Measurements from ENCODE around the gene SLC37A4. TPM values are rescaled to one million over a fixed set of nuclear protein-coding genes. Genes with fewer than 3 reads are reported as not detected.

The SLC37A4 gene
- total and polyA plus RNA-seq, 2 of the 8 experiments (the other 6 are each of a cell fraction or from before 2014, with no cell fraction given) = 35.1 to 91.9 TPM

DNA sequence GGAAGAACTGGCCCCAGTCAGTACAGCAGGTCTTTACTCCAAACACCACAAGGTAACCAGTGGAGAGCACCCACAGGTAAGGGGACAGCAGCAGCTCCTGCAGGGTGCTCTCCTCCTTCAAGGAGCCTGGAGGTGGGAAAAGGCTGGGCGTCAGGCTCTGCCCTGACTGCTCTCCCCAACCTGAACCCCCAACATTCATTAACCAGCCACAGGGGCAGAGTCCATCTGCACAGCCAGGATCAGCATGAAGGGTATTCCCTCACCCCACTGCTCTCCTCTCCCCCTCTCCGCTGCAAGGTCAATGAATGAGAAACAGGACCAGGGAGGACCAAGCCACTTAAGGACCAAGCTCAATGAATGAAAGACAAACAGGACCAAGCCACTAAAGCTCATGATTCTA, 3.7 kb downstream of the SLC37A4 start:
- H4K8ac ChIP-seq (ENCODE audit: extremely low read depth, insufficient read depth, low read length) = 0 out of 2 replicates have a peak overlapping the region, but pooled peaks have one; percentile 58
- no peak overlapping the region for H2BK120ac ChIP-seq (replicated peaks; ENCODE audit: low read depth, low read length)
- no peak overlapping the region for H4K5ac ChIP-seq (ENCODE audit: insufficient read length, low read depth, low read length)
- H3K14ac ChIP-seq (ENCODE audit: insufficient read length) = no peak overlapping the region
- peaks cover 0 to 19% of the 10 kb centered on the region in 2 experiments; a peak in 1 of 4 replicates for H3K79me2 ChIP-seq (ENCODE audit: control insufficient read depth in 1 of 2, insufficient read depth in 2 of 2, low read length in 2 of 2)
- H3K18ac ChIP-seq (ENCODE audit: extremely low read depth, low read length) = no peak overlapping the region
- H2BK5ac ChIP-seq (ENCODE audit: low read depth, low read length) = no peak overlapping the region; the same call in 1 of the 2 replicates
- FAIRE-seq (no peak), DNase-seq (ENCODE audit: low read depth in 1 of 2, low spot score in 2 of 2) (no peak)
- H2BK20ac ChIP-seq (ENCODE audit: low read length) = no peak overlapping the region
- H4K20me1 ChIP-seq (replicated peaks in 1 of 2; ENCODE audit: control insufficient read depth in 1 of 2, insufficient read depth in 2 of 2, low read length in 2 of 2) = peaks cover 3 to 16% of the 10 kb centered on the region in 2 experiments
- no peaks in the 10 kb centered on the region for H3K9me3 ChIP-seq (ENCODE audit: insufficient read depth in 2 of 2, low read depth in 1 of 2, low read length in 1 of 2)
- no peak overlapping the region for H3K56ac ChIP-seq (replicated peaks; ENCODE audit: insufficient read length, low read depth, low read length)
- H3K4me3 ChIP-seq (ENCODE audit: extremely low read depth in 1 of 4, insufficient read depth in 2 of 4, low read depth in 3 of 4, low read length in 4 of 4) = no peak overlapping the region
- H3K79me1 ChIP-seq (ENCODE audit: low read depth, low read length) = peaks cover 15% of the 10 kb centered on the region
- ChIA-PET POLR2A (ENCODE audit: partially characterized antibody) (interaction anchor here (1.6 to 9.7 kb wide), 3 partner anchors 14 to 29 kb away, joined by 5 to 224 read pairs (median 18); partner anchors contain the start of genes HYOU1, RPS25 and TRAPPC4), CTCF (ENCODE audit: partially characterized antibody) (interaction anchor here (0.9 to 1.3 kb wide), 3 partner anchors 19 to 31 kb away, joined by 3 to 4 read pairs (median 3); no protein-coding TSS in a partner anchor)
- H4K91ac ChIP-seq (replicated peaks; ENCODE audit: insufficient read length, low read length) = no peak overlapping the region
- H3K4me2 ChIP-seq (ENCODE audit: insufficient read depth in 1 of 2, low read depth in 2 of 2, low read length in 2 of 2) = no peak overlapping the region
- no peak overlapping the region for H3K9ac ChIP-seq (replicated peaks in 1 of 4; ENCODE audit: extremely low read depth in 1 of 4, low read depth in 3 of 4, low read length in 3 of 4)
- H2AFZ ChIP-seq (ENCODE audit: low read length) = no peak overlapping the region
- H3K36me3 ChIP-seq (ENCODE audit: control insufficient read depth in 2 of 4, insufficient read depth in 4 of 4, low read length in 3 of 4) = peaks cover 12 to 57% (median 34%) of the 10 kb centered on the region in 4 experiments
- no peak overlapping the region for H3K4ac ChIP-seq (replicated peaks; ENCODE audit: insufficient read length, low read depth, low read length)
- TF ChIP-seq NANOG (IDR thresholded peaks at IDR 0.05; ENCODE audit: insufficient read depth, low read depth, low read length, poor library complexity, severe bottlenecking) = no peak
- TF ChIP-seq SIX5 (IDR thresholded peaks at IDR 0.05; ENCODE audit: low read depth, low read length) = no peak
- TF ChIP-seq RBBP5 (IDR thresholded peaks at IDR 0.05; ENCODE audit: borderline replicate concordance, low read depth, low read length) = no peak
- no peak for TF ChIP-seq BACH1 (IDR thresholded peaks at IDR 0.05; ENCODE audit: low read length)
- TF ChIP-seq POLR2AphosphoS5 (IDR thresholded peaks at IDR 0.05; ENCODE audit: low read depth, low read length) = no peak
- no peak for TF ChIP-seq CTBP2 (IDR thresholded peaks at IDR 0.05; ENCODE audit: borderline replicate concordance, insufficient read depth, insufficient read length, low read length)
- no peak for TF ChIP-seq KDM4A (IDR thresholded peaks at IDR 0.05; ENCODE audit: low read depth, low read length, severe bottlenecking)
- no peak for TF ChIP-seq SP4 (IDR thresholded peaks at IDR 0.05; ENCODE audit: low read length)
- TF ChIP-seq, protein P1, sequence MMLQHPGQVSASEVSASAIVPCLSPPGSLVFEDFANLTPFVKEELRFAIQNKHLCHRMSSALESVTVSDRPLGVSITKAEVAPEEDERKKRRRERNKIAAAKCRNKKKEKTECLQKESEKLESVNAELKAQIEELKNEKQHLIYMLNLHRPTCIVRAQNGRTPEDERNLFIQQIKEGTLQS (IDR thresholded peaks at IDR 0.05; ENCODE audit: insufficient read depth, low read depth, low read length) = no peak
- TF ChIP-seq KDM5A (IDR thresholded peaks at IDR 0.05; ENCODE audit: low read length) = no peak
- no peak for TF ChIP-seq SAP30 (IDR thresholded peaks at IDR 0.05; ENCODE audit: insufficient read depth, insufficient replicate concordance, low read length)
- WGBS, 2 experiments (ENCODE audit: extremely low coverage in 1 of 2, insufficient coverage in 1 of 2, insufficient read length in 1 of 2, insufficient replicate concordance in 2 of 2, low coverage in 1 of 2, low lambda C conversion rate in 2 of 2, missing lambda C conversion rate in 1 of 2) = 88% methylated on average over 2 of the region's 2 CpGs; no CpG with 5 or more reads in 1 of the 2 experiments
- H2BK12ac ChIP-seq (ENCODE audit: low read depth, low read length) = no peak overlapping the region
- no peak overlapping the region for H2AK5ac ChIP-seq (ENCODE audit: low read depth, low read length)
- peaks cover 6 to 13% (median 10%) of the 10 kb centered on the region in 4 experiments for H3K4me1 ChIP-seq (replicated peaks in 1 of 4; ENCODE audit: control insufficient read depth in 3 of 4, insufficient read depth in 4 of 4, low read length in 3 of 4)
- H3K23ac ChIP-seq (ENCODE audit: insufficient read length) = no peak overlapping the region
- H3K23me2 ChIP-seq (ENCODE audit: low read depth, low read length) = peaks cover 7% of the 10 kb centered on the region; the same call in 1 of the 2 replicates
- H2BK15ac ChIP-seq (ENCODE audit: low read length) = no peak overlapping the region
- no peaks in the 10 kb centered on the region for H3K27me3 ChIP-seq (replicated peaks in 1 of 4; ENCODE audit: control insufficient read depth in 3 of 4, extremely low read depth in 1 of 4, insufficient read depth in 3 of 4, low read length in 3 of 4)
- H3K27ac ChIP-seq (ENCODE audit: low read depth, low read length) = no peak overlapping the region
